HG03439 (cell line): Measurements from ENCODE around the gene BHLHA15.

Experiments
- ATAC-seq: cut with Tn5 transposase; IDR thresholded peaks from one replicate; pipeline ENCODE4 v1.9.1; 2021; ENCODE audit warnings: mild to moderate bottlenecking, moderate library complexity; ENCODE audit not compliant: unreplicated experiment

The BHLHA15 gene

GRCh38 chr7:98186452-98187137 is 24.6 kb upstream of the BHLHA15 start:
- no peak for ATAC-seq

DNA sequence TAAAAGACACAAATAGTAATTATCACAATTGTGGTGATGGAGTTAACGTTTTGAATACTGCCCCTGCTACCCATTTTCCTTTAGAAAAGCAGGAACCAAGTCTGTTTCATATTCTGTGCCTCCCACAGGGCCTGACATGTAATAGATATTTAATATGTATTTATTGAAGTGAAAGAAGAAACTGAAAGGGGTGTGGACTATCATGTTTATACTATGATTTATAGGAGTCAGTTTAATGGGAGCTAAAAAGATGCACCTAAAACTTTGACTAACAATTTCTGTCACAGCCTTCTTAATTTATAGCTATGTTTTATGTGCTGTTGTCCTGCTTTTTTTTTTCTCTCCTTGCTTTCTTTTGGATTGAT is 24.1 kb upstream of the BHLHA15 start:
- no peak for ATAC-seq

GRCh38 chr7:98189559-98189958 is 21.7 kb upstream of the BHLHA15 start:
- ATAC-seq = no peak

DNA sequence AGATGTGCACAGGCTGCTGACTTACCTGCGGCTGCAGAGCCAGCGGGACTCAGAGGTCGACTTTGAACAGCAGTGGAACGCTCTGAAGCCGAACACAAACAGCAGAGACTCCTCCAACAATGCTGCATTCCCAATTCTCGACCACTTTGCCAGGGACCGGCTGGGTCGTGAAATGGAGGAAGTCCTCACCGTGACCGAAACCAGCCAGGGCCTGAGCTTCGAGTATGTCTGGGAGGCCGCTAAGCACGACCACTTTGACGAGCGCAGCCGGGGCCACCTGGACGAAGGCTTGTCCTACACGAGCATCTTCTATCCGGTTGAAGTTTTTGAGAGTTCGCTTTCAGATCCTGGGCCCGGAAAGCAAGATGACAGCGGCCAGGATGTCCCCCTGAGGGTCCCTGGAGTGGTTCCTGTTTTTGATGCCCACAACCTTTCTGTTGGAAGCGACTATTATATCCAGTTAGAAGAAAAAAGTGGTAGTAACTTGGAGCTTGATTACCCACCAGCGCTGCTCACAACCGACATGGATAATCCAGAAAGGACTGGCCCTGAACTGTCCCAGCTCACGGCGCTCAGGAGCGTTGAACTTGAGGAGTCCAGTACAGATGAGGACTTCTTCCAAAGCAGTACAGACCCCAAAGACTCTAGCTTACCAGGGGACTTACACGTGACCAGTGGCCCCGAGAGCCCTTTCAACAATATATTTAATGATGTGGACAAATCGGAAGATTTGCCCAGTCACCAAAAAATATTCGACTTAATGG is 19.4 kb upstream of the BHLHA15 start:
- no peak for ATAC-seq

DNA sequence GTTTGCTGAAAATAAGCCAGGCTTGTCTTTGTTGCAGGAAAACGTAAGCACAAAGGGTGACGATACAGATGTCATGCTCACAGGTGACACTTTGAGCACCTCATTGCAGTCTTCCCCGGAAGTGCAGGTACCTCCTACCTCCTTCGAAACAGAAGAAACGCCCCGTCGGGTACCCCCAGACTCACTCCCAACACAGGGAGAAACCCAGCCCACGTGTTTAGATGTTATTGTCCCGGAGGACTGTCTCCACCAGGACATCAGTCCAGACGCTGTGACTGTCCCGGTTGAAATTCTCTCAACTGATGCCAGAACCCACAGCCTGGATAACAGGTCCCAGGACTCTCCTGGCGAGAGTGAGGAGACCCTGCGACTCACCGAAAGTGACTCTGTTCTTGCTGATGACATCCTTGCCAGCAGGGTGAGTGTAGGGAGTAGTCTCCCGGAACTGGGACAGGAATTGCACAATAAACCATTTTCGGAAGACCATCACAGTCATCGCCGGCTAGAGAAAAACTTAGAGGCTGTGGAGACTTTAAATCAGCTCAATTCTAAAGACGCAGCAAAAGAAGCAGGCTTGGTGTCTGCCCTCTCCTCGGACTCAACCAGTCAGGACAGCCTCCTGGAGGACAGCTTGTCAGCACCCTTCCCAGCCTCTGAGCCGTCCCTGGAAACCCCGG is 18.3 kb upstream of the BHLHA15 start:
- no peak for ATAC-seq

GRCh38 chr7:98193474-98194180 is 17.6 kb upstream of the BHLHA15 start:
- ATAC-seq = no peak

GRCh38 chr7:98194186-98194585 is 17.1 kb upstream of the BHLHA15 start:
- ATAC-seq = no peak

GRCh38 chr7:98194672-98195457 is 16.4 kb upstream of the BHLHA15 start:
- ATAC-seq = no peak

- no peak for ATAC-seq
Measured at GRCh38 chr7:98196706-98197605, 14.3 kb upstream of the BHLHA15 start.

GRCh38 chr7:98199131-98199530 is 12.1 kb upstream of the BHLHA15 start:
- ATAC-seq = no peak

GRCh38 chr7:98200364-98200763 is 10.9 kb upstream of the BHLHA15 start:
- no peak for ATAC-seq

DNA sequence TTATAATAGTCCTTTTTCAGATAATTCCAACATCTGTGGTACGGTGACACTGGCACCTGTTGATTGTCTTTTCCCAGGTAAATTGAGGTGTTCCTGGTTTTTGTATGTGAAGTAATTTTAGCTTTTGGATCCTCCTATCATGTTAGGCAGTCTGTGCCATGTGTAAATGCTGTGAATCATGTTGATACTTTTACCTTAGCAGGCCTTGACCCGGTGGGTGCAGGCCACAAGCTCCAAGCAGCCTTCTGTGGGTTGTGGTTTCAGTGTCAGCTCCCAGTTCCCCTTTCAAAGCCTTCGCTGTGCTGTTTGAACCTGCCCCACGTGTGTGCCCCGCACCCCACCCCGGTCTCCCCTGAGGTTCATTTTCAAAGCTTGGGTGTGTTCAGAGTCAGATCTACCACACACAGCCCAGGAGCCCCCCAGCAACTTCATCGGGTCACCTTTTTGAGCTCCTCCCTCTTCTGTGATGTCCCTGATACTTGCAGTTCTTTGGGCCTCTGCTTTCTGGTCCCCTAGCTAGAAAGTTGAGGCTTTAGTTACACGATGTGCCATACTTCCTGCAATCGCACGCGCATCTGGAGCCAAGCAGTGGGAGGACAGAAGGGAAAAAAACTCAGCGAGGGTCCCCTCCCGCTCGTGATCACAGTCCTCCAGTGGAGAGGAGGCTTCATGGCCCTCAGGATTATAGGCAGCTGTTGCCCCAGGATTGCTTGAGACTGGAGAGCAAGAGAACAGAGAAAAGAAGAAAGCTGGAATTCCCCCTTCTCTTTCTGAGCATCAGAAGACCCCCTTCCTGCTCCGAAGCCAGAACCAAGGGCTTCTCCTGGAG is 8.7 kb upstream of the BHLHA15 start:
- ATAC-seq = peak; percentile 93

DNA sequence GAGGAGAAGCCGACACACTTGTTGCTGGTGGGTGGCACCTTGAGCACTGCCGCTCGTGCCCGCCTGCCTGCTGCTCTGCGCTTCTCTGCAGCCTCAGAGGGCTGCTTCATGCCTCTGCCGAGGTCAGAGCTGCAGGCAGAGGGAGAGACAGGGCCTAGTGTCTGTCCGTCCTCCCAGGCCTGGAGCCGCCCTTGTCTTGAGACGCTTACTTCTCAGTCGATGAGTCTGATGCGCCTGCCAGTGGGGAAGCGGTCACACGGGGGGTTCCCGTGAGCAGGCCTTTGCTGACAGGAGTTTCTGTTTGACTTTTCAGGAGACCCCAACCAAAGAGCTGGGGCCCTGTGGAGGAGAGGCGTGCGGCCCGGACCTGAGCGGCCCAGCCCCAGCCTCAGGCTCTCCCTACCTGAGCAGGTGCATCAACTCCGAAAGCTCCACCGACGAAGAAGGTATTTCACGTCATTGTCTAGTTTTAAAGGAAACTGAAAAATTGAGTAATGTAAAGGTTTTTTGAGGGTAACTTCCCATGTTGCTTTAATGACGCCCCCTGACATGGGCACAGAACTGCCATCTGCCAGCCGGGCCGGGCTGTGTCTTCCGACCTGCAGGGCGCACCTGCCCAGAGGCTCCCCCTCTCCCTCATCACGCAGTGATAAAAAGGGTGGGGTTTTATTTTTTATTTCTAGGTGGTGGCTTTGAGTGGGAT is 7.8 kb upstream of the BHLHA15 start:
- ATAC-seq = peak; percentile 34

DNA sequence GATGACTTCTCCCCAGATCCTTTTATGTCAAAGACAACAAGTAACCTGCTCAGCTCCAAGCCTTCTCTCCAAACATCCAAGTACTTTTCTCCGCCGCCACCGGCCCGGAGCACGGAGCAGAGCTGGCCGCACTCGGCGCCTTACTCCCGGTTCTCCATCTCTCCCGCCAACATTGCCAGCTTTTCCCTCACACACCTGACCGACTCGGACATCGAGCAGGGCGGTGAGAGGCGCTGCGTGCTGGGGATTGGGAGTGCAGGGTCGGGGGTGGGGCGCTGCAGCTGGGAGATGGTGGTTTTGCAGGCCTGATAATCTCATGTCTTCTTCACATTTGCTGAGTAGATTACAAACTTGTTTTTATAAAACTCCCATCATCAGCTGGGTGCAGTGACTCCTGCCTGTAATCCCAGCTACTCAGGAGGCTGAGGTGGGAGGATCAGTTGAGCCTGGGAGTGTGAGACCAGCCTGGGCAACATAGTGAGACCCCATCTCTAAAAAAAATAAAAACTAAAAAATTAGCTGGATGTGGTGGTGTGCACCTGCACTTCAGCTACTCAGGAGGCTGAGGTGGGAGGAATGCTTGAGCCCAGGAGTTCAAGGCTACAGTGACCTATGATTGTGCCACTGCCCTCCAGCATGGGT is 7.2 kb upstream of the BHLHA15 start:
- no peak for ATAC-seq

DNA sequence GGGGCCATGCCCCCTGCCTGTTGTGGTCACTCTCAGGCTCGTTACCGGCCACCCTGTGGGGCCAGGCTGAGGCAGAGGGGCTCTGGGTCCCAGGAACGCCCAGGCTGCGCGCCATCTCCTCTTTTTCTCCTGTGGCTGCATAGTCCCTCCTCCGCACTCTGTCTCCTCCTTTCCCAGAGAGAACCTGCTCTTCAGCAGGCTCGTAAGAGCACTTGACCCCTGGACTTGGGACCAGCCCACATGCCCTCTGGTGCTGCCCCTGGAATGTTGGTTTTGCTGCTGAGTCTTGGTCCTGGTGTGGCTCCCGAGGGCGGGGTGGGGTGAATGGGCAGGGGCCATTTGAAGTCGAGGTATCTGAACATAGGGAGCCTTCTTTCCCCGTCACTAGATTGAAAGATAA is 6.6 kb upstream of the BHLHA15 start:
- ATAC-seq = no peak

DNA sequence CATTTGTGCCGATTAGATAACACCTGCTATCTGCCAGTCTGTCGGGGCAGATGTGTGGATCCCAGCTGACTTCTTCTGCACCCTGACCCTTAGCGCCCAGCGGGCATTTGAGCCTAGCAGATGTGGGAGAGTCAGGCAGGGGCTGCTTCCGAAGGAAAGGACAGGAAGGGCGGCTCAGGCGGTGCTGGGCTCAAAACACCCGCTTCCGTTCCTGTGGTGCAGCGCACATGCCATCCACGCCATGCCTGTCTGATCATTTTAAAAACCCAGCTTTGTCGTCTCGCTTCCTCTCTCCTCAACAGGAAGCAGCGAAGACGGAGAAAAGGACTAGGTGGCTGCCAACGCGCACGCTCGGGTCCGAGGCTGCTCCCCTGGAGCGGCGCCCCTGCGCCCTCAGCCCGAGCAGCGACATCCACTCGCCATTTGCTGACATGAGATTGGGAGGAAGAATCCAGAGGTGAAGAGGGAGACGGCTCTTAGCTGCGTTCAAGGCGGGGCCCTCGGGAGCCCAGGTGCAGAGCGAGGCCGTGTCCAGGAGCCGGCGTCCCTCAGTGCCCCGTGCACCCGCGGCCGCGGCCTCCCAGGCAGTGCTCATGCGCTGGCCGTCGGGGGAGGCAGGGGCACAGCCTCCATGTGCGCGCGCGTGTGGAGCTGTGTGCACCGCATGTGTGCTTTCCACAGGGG is 5.9 kb upstream of the BHLHA15 start:
- no peak for ATAC-seq
